Esophagus (tissue), 2 donors: ENCODE measurements around the gene MEAK7. TPM values are rescaled to one million over a fixed set of nuclear protein-coding genes. Genes with fewer than 3 reads are reported as not detected.

ENCODE experiments used
- H3K27ac ChIP-seq, 2 donors: one replicate each; pipeline ENCODE4 v1.5.1; 2013; ENCODE audit warnings: low read depth in 2 of 2, mild to moderate bottlenecking in 2 of 2, inconsistent platforms in 1 of 2, low read length in 1 of 2, moderate library complexity in 1 of 2
- H3K27me3 ChIP-seq, 2 donors: one replicate each; pipeline ENCODE4 v1.6.1; 2013; ENCODE audit warnings: low read length in 2 of 2, control low read depth in 1 of 2, mild to moderate bottlenecking in 1 of 2; ENCODE audit not compliant: insufficient read depth in 2 of 2, control insufficient read depth in 1 of 2
- H3K36me3 ChIP-seq, 2 donors: one replicate each; pipeline ENCODE4 v1.6.1; 2013; ENCODE audit warnings: low read length in 1 of 2; ENCODE audit not compliant: control insufficient read depth in 2 of 2, insufficient read depth in 2 of 2
- H3K4me1 ChIP-seq, 2 donors: one replicate each; pipeline ENCODE4 v1.6.1; 2013; ENCODE audit warnings: low read length in 1 of 2; ENCODE audit not compliant: control insufficient read depth in 2 of 2, insufficient read depth in 2 of 2
- H3K4me3 ChIP-seq, 2 donors: one replicate each; pipeline ENCODE4 v1.5.1; 2013; ENCODE audit warnings: low read length in 2 of 2, mild to moderate bottlenecking in 2 of 2, low read depth in 1 of 2, moderate library complexity in 1 of 2
- H3K9me3 ChIP-seq, 2 donors: one replicate each; pipeline ENCODE4 v1.6.1; 2013; ENCODE audit warnings: mild to moderate bottlenecking in 2 of 2, low read depth in 1 of 2, low read length in 1 of 2, moderate library complexity in 1 of 2; ENCODE audit not compliant: control insufficient read depth in 2 of 2, insufficient read depth in 1 of 2
- WGBS, 2 donors: extraction: QIAGEN DNeasy Blood & Tissue Kit; methylation state at CpG; one replicate each; pipeline ENCODE4 v1.1.7; 2013; 5-methylcytosine and 5-hydroxymethylcytosine counted together
- polyA plus RNA-seq, 2 donors: library from polyadenylated mRNA; stranded (reverse); fragments of 200-250 nt; gene quantifications; one replicate each; pipeline ENCODE4 v1.2.3, GENCODE V29; 2013
- donor health status: healthy with polysubstance abuse.
- donor health status: Bipolar disorder and iron deficiency.

The MEAK7 gene
- polyA plus RNA-seq, 2 donors = 9.5 to 13.8 TPM

DNA sequence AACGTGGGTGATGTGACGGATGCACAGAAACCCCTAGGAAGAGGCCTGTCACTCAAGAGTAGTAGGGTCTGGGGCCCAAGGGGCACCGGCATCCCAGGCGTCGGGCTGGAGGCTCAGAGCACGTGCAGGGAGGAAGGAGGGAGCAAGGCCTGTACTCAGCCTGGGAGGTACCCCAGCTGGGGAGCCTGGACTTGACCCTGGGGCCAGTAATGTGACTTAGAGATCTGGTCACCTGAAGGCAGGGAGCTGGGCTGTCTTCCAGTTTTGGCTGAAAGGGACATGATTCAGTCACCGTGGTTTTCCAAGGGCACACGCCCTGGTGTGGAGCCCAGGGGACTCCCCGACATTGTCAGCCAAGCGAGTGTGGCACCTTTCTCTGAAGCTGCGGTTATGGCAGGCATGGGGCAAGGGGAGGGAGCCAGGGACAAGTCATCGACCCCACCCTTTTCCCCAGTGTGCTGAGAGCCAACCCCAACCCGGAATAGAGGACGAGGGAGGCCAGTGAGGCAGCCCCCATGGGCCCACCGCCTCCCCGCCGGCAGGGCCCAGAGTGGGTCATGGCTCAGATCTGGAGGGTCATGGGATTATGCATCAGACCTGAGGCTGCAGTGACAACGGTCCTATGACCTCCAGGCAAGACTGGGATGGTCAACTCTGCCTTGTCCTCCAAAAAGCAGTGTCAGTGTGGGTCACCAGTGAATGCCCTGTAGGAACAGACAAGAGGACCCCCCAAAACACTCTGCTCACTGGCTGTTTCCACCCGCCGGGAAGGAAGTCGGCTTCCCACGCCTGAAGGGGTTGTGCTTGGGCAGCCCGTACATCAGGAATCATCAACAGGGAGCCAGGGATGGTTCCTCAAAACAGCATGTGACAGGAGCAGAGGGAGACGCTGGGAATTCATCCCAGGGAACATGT is 41.9 kb downstream of the MEAK7 start:
- H3K27me3 ChIP-seq = no peaks in the 10 kb centered on the region
- peaks cover 3 to 25% of the 10 kb centered on the region in 2 donors for H3K36me3 ChIP-seq
- H3K4me3 ChIP-seq = no peak overlapping the region
- 76 to 78% methylated on average over 24 of the region's 24 CpGs for WGBS, 2 donors
- no peak overlapping the region for H3K27ac ChIP-seq
- H3K4me1 ChIP-seq = peaks cover 0 to 4% of the 10 kb centered on the region in 2 donors
- peaks cover 0 to 4% of the 10 kb centered on the region in 2 donors for H3K9me3 ChIP-seq

DNA sequence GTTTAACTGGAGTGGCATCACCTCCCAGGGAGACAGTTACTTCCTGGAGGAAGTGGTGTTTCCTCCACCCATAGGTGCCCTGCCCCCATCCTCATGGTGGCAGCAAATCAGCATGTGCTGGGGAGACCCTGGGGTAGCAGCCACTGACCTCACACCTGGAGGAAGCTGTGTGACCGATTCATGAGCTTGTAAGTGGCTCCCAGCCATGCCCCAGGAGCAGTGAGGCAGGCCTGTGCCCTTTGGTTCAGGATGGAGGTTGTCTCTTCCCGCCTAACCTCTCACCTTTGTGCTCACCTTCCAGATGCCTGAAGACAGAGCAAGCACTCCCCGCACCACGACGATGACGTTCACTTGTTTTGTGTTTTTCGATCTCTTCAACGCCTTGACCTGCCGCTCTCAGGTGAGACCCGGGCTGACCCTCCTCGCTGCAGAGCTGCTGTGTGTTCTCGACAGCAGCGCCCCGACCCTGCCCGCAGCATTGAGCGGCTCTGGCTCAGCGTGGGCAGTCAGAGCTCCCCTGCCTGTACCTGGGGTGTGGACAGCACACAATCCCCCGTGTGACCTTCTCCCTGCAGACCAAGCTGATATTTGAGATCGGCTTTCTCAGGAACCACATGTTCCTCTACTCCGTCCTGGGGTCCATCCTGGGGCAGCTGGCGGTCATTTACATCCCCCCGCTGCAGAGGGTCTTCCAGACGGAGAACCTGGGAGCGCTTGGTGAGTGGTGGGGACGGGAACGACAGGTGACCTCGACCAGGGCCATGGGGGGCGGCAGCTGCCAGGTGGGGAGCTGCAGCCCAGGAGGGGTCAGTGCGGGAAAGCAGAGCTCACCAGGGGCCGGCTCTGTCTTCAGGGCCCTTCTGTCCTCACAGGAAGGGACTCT is 42.8 kb downstream of the MEAK7 start:
- peaks cover 0 to 20% of the 10 kb centered on the region in 2 donors for H3K36me3 ChIP-seq
- 89 to 92% methylated on average over 30 of the region's 30 CpGs for WGBS, 2 donors
- H3K4me1 ChIP-seq = peaks cover 0 to 4% of the 10 kb centered on the region in 2 donors
- H3K27ac ChIP-seq = no peak overlapping the region
- no peak overlapping the region for H3K4me3 ChIP-seq
- no peaks in the 10 kb centered on the region for H3K27me3 ChIP-seq
- no peaks in the 10 kb centered on the region for H3K9me3 ChIP-seq

DNA sequence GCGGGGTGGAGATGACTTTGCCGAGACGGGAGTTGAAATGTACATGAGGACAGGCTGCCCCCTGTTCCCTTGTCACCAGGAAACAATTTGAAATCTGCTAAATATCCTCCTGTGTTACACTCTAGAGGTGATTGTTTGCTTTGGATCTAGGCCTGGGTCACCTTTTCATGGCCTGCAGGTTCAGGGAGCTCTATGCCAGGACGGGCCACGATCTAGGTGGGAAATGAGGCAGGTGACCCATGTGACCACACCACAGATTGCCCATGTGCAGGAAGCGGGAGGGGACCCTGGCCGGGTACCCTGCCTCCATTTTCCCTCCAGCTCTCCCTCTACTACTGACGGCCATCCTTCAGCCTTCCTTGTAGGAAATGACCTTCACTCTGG is 43.4 kb downstream of the MEAK7 start:
- Histone ChIP-seq H3K27ac (no peak overlapping the region), H3K27me3 (no peaks in the 10 kb centered on the region), H3K4me1 (peaks cover 0 to 4% of the 10 kb centered on the region in 2 donors), H3K36me3 (peaks cover 0 to 20% of the 10 kb centered on the region in 2 donors), H3K9me3 (no peaks in the 10 kb centered on the region), H3K4me3 (no peak overlapping the region)
- WGBS, 2 donors = 74 to 81% methylated on average over 8 of the region's 8 CpGs

DNA sequence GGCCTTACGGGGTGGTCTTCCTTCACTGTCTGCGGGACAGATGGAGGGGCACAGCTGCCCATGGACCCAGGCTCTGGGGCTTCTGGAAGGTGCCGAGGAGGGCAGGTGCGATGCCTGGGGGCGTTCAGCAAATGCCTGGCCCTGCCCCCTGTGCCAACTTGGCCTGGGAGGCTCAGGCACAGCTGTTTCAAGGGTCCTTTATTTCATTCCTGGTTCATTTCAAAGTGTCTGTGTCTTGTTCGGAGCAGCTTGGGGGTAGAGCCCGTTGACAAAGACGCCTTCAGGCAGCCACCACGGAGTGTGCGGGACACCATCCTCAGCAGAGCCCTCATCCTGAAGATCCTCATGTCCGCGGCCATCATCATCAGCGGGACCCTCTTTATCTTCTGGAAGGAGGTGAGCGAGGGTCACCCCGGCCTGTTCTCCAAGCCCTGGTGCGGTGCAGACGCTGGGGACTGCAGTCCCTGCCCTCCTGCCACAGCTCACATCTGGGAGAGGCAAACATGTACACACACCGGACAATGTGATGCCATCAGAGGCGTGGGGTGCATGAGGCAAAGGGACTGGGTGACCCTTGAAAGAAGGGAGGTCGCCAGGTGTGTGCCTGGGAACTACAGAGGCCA is 43.9 kb downstream of the MEAK7 start:
- Histone ChIP-seq H3K9me3 (no peaks in the 10 kb centered on the region), H3K4me1 (peaks cover 0 to 4% of the 10 kb centered on the region in 2 donors), H3K27me3 (no peaks in the 10 kb centered on the region), H3K36me3 (peaks cover 0 to 20% of the 10 kb centered on the region in 2 donors), H3K27ac (no peak overlapping the region), H3K4me3 (no peak overlapping the region)
- 83 to 84% methylated on average over 20 of the region's 20 CpGs for WGBS, 2 donors

DNA sequence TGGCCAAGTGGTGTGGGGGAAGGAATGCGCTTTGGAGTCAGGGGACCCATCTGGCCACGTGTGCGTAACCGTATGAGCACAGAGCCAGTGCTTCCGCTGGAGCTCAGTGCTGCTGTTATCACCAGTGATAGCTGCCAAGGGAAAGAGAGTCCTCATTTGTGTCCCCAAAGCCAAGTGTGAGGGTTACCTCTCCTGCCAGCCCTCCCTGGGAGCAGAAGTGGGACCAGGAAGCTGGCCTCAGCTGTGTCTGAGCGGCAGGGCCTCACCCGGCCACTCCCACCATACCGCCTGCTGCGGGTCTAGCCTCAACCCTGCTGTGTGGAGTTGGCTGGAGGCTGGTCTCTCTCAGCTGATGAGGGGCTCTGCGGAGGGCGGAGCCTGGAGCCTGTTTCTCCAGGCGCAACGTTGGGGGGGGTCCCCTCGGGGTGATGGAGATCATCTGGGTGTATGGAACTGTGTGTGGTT is 44.5 kb downstream of the MEAK7 start:
- no peaks in the 10 kb centered on the region for H3K27me3 ChIP-seq
- no peak overlapping the region for H3K27ac ChIP-seq
- WGBS, 2 donors = 82 to 83% methylated on average over 14 of the region's 14 CpGs
- peaks cover 3 to 4% of the 10 kb centered on the region in 2 donors for H3K4me1 ChIP-seq
- H3K36me3 ChIP-seq = peaks cover 0 to 15% of the 10 kb centered on the region in 2 donors
- no peaks in the 10 kb centered on the region for H3K9me3 ChIP-seq
- H3K4me3 ChIP-seq = no peak overlapping the region

DNA sequence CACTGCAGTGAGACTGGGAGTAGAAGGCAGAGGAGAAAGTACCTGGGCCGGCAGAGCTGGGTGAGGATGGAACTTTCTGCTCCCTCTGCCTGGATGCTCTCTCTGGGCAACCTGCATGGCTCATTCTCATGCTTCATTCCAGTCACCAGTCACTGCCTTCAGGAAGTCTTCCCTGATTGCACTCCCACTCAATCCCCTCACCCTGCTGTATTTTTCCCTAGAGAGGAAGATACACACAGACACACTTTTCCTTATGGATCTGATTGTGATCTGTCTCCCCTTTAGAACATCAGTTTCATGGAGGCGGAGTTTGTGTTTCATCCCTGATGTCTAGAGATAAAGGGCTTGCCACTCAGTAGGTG is 44.9 kb downstream of the MEAK7 start:
- Histone ChIP-seq H3K4me1 (peaks cover 4% of the 10 kb centered on the region in 2 donors), H3K27me3 (no peaks in the 10 kb centered on the region), H3K9me3 (no peaks in the 10 kb centered on the region), H3K4me3 (no peak overlapping the region), H3K27ac (no peak overlapping the region), H3K36me3 (peaks cover 0 to 15% of the 10 kb centered on the region in 2 donors)
- 88 to 94% methylated on average over 2 of the region's 2 CpGs for WGBS, 2 donors

DNA sequence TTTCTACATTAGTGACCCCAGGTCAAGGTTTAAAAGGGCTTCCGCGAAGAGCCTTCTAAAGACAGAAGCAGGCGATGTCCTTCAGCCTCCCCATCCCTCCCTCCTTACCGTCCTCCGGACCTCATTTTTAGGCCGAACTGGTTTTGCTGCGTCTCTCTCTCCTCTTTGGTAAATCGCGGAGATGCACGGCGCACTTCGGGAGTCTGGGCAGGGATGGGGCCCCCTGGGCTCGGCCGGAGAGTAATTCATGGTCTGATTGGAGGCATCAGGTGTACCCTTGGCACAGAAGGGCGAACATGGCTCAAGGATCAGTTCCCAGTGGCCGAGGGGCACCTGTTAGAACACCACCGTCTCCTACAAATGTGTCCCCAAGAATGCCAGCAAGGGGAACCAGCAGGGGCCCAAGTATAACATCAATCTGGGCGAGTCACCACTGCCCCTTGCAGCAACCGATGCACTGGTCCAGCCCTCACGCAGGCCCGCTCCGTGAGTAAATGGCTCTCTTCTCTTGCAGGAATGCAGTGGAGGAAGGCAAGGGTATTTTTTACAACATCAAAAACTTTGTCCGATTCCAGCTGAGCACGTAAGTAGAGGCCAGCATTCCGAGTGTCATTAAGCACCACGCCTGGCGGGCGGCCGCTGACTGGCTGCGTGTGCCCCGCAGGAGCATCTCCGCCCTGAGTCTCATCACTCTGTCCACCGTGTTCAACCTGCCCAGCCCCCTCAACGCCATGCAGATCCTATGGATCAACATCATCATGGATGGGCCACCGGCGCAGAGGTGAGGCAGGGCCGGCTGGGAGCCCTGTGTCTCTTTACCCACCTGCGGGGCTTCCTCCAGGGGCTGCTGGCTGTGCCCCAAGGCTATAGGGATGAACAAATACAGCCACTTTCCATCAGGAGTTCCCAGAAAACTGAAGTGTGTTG is 45.6 kb downstream of the MEAK7 start:
- 94% methylated on average over 38 of the region's 38 CpGs for WGBS, 2 donors
- H3K27ac ChIP-seq = no peak overlapping the region
- peaks cover 4% of the 10 kb centered on the region in 2 donors for H3K4me1 ChIP-seq
- H3K9me3 ChIP-seq = no peaks in the 10 kb centered on the region
- no peak overlapping the region for H3K4me3 ChIP-seq
- no peaks in the 10 kb centered on the region for H3K27me3 ChIP-seq
- H3K36me3 ChIP-seq = peaks cover 0 to 15% of the 10 kb centered on the region in 2 donors

DNA sequence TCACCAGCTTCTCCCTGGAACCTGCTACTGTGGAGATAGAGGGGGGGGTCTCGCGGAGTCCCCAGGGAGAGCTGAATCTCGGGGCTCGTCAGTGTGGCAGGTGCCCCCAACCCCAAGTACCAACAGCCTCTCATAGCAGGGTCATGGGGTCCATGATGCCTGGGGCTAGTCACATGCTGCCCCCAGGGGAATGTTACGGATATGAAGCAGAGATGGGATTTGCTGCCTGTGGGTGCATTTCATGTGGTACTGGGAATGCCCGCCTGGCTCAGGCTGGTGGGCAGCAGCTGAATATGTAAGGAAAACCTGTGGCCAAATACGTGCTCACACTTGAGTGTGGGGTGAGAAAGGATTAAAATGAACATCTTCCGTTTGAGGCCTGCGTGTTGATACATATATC is 49.4 kb downstream of the MEAK7 start:
- Histone ChIP-seq H3K27me3 (no peaks in the 10 kb centered on the region), H3K36me3 (peaks cover 0 to 4% of the 10 kb centered on the region in 2 donors), H3K4me1 (peaks cover 0 to 4% of the 10 kb centered on the region in 2 donors), H3K4me3 (no peak overlapping the region), H3K27ac (no peak overlapping the region), H3K9me3 (no peaks in the 10 kb centered on the region)
- WGBS, 2 donors = 91% methylated on average over 7 to 9 of the region's 9 CpGs
